ENCODE measurements around the gene SLC25A21.
"Not testable (repeated sequence)": the region's sequence is repeated elsewhere in the genome, so short reads cannot be mapped to it uniquely, and the experiment has no call there.

Gene SLC25A21

GRCh38 chr14:37172024-37172869, at the start of gene SLC25A21:
SLC25A21 (minus strand) TSS chr14:37172606.
- DNase-seq (ENCODE audit: low read depth, low spot score) = no peak

- no peak for DNase-seq (ENCODE audit: low read depth, low spot score)
These were observed 48.7 kb upstream of the SLC25A21 start for GRCh38 chr14:37221073-37221472.

GRCh38 chr14:37215345-37215744, 42.9 kb upstream of the SLC25A21 start:
- no peak for DNase-seq (ENCODE audit: low read depth, low spot score)

- DNase-seq (ENCODE audit: low read depth, low spot score) = no peak
These were observed 40.6 kb upstream of the SLC25A21 start for GRCh38 chr14:37213016-37213415.

GRCh38 chr14:37210448-37210847, 38.0 kb upstream of the SLC25A21 start:
- DNase-seq (ENCODE audit: low read depth, low spot score) = no peak

- DNase-seq (ENCODE audit: low read depth, low spot score) = not testable (repeated sequence)
These were observed 37.2 kb upstream of the SLC25A21 start for GRCh38 chr14:37209617-37210016.

GRCh38 chr14:37205623-37206605, 33.5 kb upstream of the SLC25A21 start:
- DNase-seq (ENCODE audit: low read depth, low spot score) = not testable (repeated sequence)

- DNase-seq (ENCODE audit: low read depth, low spot score) = no peak
These were observed 31.0 kb upstream of the SLC25A21 start for GRCh38 chr14:37203423-37203822.

GRCh38 chr14:37202812-37203211, 30.4 kb upstream of the SLC25A21 start:
- DNase-seq (ENCODE audit: low read depth, low spot score) = no peak

GRCh38 chr14:37202265-37202664, 29.9 kb upstream of the SLC25A21 start:
- DNase-seq (ENCODE audit: low read depth, low spot score) = no peak

GRCh38 chr14:37201724-37202123, 29.3 kb upstream of the SLC25A21 start:
- no peak for DNase-seq (ENCODE audit: low read depth, low spot score)

GRCh38 chr14:37198907-37199306, 26.5 kb upstream of the SLC25A21 start:
- DNase-seq (ENCODE audit: low read depth, low spot score) = no peak

- no peak for DNase-seq (ENCODE audit: low read depth, low spot score)
These were observed 25.8 kb upstream of the SLC25A21 start for GRCh38 chr14:37198273-37198598.

GRCh38 chr14:37197421-37198272, 25.2 kb upstream of the SLC25A21 start, which contains the start of gene MIPOL1:
MIPOL1 (plus strand) TSS chr14:37197937; CDS start chr14:37247889, 49,952 bp downstream.
- no peak for DNase-seq (ENCODE audit: low read depth, low spot score)

GRCh38 chr14:37196604-37197420, 24.4 kb upstream of the SLC25A21 start:
- no peak for DNase-seq (ENCODE audit: low read depth, low spot score)

GRCh38 chr14:37195327-37195726, 22.9 kb upstream of the SLC25A21 start:
- no peak for DNase-seq (ENCODE audit: low read depth, low spot score)

GRCh38 chr14:37194698-37195097, 22.3 kb upstream of the SLC25A21 start:
- no peak for DNase-seq (ENCODE audit: low read depth, low spot score)

GRCh38 chr14:37189733-37190132, 17.3 kb upstream of the SLC25A21 start:
- not testable (repeated sequence) for DNase-seq (ENCODE audit: low read depth, low spot score)

GRCh38 chr14:37187840-37188577, 15.6 kb upstream of the SLC25A21 start:
- DNase-seq (ENCODE audit: low read depth, low spot score) = not testable (repeated sequence)

GRCh38 chr14:37187294-37187693, 14.9 kb upstream of the SLC25A21 start:
- no peak for DNase-seq (ENCODE audit: low read depth, low spot score)

Measured in activated CD4-positive, CD25-positive, alpha-beta regulatory T cell treated with anti-CD3 and anti-CD28 coated beads, Interleukin-2, amount 50 U/mL, for 16 hours (primary cell).